Stimulated activated CD8-positive, alpha-beta memory T cell treated with anti-CD3 and anti-CD28 coated beads, Interleukin-15, amount 100 ng/mL, for 1 hour (primary cell): ENCODE measurements around the gene MRFAP1.
"Not testable (repeated sequence)": the region's sequence is repeated elsewhere in the genome, so short reads cannot be mapped to it uniquely, and the experiment has no call there.

Experiments
- DNase-seq: peaks from one replicate; pipeline ENCODE4 v3.0.0-alpha.2; 2020; ENCODE audit warnings: low read depth

MRFAP1 gene

DNA sequence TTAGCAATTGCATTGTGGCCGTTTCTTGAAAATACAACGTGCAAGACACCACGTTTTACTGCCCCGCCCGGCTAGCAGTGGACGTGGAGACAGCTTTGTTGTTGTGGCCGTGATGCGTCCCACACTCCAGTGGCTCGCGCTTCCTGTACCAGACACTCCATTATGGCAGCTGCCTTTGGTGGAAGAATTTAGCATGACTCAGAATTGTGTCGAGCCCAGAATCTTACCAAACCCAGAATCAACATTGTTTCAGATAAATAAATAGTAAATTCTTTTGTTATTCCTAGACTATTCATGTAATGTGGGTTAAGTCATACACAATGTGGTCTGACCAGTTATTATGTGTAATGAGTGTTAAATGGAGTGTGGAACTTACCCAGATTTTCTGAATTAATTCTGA is 27.9 kb downstream of the MRFAP1 start:
- no peak for DNase-seq

- DNase-seq, result no peak
Observed at GRCh38 chr4:6671648-6672047, 31.2 kb downstream of the MRFAP1 start.

DNA sequence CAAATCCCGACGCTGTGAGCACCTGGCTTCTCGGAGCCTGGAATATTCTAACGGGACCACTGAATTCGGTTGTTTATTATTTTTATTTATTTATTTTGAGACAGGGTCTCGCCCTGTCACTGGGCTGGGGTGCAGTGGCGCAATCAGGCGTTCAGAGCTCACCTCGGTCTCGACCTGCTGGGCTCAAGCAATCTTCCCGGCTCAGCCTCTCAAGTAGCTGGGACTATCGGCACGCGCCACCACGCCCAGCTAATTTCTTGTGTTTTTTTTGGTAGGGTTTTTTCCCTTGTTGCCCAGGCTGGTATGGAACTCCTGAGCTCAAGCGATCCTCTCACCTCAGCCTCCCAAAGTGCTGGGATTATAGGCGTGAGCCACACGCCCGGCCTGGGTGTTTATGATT is 31.6 kb downstream of the MRFAP1 start:
- DNase-seq, result no peak

- not testable (repeated sequence) for DNase-seq
Observed at GRCh38 chr4:6672541-6673190, 32.2 kb downstream of the MRFAP1 start.

- not testable (repeated sequence) for DNase-seq
Observed at GRCh38 chr4:6673191-6673659, 32.7 kb downstream of the MRFAP1 start.

DNA sequence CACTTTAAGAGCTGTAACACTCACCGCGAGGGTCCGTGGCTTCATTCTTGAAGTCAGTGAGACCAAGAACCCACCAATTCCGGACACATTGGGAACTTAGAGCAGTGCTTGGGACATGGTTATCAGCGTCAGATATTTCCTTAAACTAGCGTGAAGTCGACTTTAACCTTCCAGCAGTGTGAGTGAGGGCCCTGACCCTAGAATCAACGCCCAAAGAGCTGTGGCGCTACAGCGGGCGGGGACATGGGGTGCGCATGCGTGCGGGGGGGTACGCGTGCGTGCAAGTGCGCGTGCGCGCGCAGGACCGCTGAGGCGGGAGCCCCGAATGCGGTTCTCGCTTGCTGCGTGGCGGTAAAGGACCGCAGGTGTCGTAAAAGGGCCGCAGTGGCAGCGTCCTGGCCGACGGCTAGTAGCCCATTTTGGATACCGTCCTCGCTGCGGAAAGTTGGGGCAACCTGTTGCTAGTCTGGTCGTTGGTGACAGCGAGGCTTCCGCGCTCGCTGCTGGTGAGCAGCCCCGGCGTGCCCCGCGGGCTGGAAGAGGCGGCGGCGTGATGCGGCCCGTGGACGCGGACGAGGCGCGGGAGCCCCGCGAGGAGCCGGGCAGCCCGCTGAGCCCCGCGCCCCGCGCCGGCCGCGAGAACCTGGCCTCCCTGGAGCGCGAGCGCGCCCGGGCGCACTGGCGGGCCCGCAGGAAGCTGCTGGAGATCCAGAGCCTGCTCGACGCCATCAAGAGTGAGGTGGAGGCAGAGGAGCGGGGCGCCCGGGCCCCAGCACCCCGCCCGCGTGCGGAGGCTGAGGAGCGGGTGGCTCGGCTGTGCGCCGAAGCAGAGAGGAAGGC is 33.4 kb downstream of the MRFAP1 start:
- DNase-seq, result peak; percentile 86

DNA sequence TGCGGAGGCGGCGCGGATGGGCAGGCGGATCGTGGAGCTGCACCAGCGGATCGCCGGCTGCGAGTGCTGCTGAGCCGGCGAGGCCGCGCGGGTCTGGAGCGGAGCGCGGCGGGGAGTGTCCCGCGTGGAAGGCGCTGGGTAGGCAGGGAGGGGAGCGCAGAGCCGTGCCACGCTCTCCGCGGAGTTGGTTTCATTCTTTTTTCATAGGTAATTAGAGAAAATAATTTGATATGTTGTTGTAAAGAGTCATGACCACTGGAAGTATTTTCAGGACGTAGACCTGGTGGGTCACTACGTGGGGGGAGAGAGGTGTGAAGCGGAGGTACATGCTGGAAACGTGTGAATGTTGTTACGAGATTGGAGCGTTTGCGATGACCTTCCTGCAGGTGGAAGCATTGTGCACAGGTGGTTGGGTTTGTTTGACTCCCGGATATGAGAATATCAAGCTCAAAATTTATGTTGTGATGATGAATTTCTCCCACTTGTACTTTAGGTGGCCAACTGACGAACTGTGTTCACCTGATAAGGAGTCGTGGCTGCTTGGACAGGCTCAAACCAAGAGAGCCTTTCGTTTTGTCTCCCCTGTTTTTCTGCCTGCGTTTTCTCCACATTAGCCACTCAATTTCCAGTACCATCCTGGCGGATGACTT is 34.1 kb downstream of the MRFAP1 start:
- DNase-seq, result no peak

DNA sequence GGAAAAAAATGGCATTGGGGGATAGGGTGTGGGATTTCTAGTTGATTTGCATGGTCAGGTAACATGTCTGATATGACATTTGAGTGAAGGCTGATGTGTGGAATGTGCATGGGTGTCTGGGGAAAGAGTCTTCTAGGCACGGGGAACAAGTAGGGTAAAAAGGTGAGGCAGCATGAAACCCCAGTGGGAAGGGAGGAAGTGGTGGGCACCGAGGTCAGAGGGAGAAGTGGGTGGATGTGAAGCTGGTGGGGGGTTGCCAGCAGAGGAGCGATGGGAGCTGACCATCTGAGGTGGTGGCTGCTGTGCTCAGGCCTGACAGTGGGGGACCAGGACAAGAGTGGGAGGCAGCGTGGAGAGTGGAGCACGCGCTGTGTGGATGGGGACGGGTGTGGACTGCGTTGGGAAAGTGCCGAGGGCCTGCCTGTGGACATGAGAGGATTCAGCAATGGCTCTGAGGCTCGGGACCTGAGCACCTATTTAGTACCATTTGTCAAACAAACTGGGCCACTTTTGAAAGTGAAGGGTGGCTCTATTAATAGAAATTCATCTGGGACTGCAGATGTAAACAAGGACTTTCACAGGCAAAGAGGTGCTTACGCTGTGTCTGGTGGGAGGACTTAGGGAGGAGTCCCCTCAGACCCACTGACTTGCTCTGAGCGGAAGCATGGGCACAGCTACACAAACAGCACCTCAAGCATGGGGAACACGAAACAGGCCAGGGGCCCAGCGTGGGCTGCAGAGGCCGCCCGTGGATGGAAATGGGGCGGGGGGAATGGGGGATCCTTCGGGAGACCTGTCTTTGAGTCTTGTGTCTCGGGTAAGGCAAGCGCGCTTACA is 36.5 kb downstream of the MRFAP1 start:
- DNase-seq, result no peak

DNA sequence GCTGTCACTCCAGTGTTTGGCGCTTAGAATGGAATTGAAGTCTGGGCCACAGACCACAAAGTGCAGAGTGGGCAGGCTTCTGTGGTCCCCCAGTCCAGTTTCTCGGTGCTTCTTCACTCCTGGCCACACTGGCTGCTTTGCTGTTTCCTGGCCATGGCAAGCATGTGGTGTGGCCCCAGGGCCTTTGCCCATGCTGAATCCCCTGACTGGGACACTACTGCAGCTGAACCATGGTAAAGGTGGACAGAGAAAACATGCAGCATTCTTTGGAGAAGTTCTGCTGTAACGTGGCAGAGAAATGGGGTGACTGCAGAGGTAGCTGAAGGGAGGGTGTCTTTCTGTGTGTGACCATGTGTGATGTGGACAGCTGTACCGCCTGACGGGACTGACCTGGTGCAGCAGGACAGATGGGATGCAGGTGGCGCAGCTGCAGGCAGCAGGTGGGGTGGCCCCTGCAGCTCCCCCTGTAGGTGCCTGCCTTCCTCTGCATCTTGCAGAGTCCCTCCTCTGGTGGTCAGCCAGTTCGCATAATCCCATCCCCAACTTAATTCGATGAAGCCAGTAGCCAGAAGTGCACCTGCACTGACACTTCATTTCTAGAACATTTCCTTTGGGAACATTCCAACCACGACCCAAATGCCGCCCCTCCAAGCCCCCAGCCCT is 40.0 kb downstream of the MRFAP1 start:
- DNase-seq, result no peak

DNA sequence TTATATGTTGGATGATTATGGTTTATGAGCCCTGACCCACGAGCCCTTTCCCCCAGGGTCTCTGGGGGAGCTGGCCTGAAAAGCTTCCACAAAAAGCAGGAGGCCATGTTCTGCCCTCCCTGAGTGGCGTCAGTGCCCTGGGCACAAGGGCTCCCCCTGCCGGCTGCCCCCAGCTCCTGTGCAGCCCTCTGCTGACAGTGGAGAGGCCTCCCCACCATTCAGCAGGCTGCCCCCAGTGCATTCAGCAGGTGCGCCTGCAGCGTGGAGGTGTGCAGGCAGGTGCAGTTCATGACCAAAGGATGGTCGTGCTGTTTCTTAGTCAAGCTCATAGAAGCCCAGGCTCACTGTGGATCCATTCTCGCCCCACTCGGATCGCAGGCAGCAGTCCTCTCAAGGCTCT is 40.7 kb downstream of the MRFAP1 start:
- DNase-seq, result no peak

DNA sequence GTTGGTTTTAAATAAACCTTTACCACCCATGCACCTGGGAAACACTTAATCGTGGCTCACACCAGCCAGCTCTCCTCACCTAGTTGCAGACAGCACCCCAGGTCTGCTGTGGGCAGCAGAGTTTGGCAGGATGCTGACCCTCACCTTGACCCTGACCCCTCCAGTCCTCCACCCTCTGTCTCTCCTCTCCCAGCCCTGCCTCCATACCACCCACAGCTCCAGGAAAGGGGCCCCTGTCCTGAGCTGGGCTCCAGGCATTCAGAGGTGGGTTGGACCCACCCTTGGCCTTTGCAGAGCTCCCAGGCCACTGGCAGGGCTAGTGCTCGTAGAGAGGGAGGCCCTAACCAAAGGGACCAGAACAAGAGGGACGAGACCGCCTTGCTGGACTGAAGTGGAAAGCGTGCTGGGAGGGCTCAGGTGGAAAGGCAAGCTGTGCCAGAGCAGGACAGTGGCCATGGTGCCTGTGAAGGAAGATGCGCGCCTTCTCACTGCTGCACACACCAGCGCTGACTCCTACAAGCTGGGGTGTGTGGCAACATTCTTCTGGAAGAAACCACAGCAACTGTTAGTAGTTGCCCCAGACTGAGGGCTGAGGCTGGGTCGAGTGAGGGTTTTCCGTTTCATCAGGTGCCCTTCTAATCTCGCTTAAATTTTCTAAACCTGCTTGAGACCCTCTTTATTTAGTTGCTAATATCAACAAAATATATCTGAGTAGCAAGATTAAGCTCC is 42.5 kb downstream of the MRFAP1 start:
- DNase-seq, result no peak

- no peak for DNase-seq
Observed at GRCh38 chr4:6684656-6685055, 44.2 kb downstream of the MRFAP1 start.

GRCh38 chr4:6686104-6686787 is 45.8 kb downstream of the MRFAP1 start:
- DNase-seq, result no peak

- no peak for DNase-seq
Observed at GRCh38 chr4:6687947-6688878, 47.7 kb downstream of the MRFAP1 start.

DNA sequence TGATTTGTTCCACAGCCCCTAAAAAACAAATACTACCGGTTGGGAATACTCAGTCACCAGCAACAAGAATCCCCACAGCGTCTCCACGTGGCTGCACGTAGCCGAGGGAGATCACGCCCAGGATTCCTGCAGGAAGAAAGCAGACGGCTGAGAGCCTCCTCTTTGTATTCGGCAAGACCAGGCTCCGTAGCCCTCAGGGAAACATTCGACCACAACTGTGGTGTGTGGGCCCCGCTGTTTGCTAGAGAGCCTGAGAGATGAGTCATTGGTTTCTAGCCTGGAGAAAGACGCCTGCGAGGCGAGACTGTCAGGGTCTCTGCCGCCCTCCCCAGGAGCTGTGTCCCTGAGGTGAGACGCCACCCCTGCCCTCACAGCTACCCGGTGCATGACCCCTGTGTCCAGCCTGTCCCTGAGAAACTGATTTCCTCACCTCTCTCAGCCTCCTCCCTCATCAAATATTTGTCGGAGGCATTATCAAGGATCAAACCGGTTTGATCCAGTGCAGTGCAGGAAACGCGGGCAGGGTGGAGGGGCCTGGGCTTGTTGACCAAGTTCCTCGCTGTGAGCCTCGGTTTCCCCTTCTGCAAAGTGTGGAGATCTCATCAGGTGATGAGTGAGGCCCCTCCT is 48.5 kb downstream of the MRFAP1 start:
- peak; percentile 54 for DNase-seq

DNA sequence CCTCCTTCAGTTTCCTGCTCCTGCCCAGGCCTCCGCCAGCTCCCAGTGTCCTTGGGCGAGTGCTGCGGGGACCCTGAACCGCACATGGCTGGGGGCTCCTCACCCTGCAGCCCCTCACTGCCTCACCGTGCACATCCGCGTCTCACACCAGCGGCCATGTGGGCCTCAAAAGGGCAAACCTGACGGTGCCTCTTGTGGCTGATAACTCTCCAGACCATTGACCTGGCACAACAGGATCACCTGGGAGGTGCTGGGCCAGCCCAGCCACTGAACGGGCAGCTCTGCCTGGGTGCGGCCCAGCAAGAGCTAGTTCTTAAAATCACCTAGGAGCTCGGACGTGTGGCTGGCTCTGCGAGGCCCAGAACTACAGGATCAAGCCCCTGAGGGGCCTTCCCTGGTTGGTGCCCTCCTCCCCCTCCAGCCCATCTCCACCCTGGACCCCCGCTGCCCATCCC is 49.0 kb downstream of the MRFAP1 start:
- no peak for DNase-seq
